HG02970 (cell line): ENCODE data around the gene LIN28B.
"Not testable (repeated sequence)": the region's sequence is repeated elsewhere in the genome, so short reads cannot be mapped to it uniquely, and the experiment has no call there.

ENCODE experiments used
- ATAC-seq: cut with Tn5 transposase; IDR thresholded peaks from one replicate; pipeline ENCODE4 v1.9.1; 2021; ENCODE audit warnings: mild to moderate bottlenecking, moderate library complexity, moderate number of reproducible peaks; ENCODE audit not compliant: unreplicated experiment, low FRiP score

The LIN28B gene

DNA sequence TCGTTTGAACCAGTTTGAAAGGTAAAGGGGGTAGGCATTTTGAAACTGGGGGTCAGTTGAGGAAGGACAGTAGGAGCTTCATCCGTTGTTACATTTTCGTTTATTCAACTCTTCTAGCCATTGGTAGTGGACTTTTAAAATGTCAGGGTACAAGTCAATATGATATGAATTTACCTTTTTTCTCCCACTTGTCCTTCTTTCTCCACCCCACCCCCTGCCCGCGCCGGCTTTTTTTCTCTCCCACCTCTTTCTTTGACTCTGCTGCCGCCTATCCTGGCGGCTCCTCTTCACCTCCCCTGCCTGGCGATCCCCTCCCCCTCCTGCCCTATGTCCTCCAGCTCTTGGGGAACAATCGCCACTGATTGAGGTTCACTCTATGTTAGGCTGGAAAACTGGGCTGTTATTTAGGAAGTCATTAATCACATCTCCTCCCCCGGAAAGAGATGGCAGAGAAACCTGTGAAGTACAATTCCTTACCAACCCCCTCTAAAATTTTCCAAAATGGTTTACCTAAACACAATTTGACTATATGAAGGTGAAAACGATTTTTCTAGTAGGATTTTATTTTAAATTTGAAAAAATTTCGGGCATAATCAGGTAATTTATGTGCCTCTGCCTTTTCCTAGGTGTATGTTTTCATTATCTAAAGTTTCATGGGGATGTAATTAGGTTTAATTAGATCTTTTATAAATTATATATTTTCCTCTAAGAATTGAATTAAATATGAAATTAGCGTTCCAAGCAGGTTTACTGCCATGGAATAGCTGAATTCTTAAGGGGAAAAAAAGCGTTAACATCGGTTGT lies 778 bp upstream of the LIN28B start:
- no peak for ATAC-seq

DNA sequence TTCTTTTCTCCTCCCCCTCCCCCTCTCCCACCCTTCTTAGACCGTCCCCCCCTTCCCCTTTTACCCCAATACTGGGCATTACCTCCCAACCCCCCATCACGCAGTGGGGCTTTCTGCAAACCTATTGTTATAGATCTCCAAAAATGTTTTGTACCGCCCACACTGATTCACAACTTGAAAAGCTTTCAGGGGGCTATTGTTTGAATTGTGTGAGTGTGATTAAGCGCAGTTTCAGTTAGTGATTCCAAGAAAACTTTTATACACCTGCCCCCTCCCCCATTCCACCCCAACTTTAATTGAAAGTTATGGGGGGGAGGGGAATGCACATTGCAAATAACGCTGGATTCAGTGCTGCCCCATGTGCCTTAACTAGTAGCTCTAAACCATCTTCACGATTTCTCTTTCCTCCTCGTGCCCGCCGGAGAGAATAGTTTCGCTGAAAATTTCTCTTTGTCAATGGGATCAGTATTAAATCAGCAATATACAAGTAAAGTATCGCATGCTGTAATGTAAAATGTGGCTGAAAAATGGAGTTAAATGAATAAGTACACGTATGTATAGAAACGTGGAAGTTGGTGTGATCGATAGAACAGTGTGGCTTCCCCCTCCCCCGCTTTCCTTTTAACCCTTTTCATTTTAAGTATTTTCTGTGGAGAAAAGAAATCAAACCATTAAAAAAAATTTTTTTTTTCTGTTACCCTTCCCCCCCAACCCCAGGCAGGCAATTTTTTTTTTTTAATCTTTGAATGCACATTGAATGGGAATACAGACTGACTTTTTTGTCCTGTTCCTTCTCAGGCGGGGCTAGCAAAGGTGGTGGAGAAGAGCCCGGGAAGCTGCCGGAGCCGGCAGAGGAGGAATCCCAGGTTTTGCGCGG lies 632 bp downstream of the LIN28B start:
- ATAC-seq: no peak

DNA sequence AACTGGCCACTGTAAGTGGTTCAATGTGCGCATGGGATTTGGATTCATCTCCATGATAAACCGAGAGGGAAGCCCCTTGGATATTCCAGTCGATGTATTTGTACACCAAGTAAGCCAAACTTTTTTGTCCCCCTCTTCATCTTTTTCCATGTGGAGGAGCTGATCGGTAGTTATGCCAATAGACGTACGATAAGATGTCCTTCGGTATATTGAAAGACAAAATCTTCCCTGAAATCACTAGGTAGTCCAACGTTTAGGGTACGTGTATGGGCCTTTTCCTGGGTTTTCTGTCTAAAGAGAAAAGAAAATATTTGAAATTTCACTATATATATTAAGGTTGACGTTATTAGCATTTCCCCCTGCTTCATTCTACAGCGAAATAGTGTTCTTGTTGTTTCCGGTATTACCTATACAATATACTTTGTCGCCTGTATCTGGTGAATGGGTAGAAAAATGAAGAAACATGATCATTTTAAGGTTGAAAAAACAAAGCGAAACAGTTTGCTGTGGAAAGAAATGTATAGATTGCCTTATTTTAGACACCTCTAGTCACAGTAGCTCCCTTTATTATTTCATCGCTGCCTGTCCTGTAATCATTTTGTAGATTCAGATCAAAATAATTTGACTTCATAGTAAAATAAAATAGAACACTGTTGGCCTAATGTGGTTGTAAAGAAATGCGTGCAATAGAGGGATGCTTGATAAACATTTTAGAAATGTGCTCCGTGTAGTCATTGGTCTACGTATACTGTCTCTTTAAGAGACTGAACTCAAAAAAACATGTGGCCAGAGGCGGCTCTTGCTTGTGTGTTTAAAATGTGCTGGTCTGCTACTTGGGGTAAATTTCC lies 1.5 kb downstream of the LIN28B start:
- ATAC-seq: no peak

DNA sequence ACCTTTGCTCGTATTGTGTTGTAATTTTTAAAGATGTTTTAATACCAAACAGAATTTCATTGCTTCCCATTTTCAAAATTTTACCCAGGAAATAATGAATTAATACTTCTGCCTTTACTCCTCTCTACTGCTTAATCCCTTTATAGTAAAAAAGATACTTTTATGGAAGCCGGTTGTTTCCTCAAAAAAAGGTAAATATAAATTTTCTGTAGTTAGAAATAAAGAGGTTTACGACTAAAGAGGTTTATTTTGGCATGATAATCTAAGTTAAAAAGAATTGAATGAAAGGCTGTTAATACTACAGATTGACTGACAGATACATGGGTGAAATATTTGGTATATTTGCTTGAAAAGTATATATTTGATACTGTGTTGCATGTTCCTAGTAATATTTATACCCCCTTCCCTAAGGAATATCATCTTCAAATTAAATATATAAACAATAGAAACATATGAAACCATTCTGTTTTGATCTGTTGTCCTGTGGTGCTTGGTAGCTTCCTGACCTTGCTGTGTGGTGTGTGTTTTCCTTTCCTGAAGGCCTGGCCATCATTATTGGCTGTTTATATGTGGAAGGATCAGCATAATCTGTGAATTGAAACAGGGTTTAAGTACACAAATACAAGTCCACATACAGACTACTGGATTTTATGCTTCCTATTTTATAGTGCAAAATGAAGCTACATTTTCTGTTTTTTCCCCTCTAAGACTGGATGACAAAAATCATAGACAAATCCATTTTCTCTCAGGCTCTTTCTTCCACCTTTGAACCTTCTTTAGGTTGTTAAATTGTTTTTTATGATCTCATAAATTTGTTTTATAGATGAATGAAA lies 2.3 kb downstream of the LIN28B start:
- ATAC-seq: no peak

DNA sequence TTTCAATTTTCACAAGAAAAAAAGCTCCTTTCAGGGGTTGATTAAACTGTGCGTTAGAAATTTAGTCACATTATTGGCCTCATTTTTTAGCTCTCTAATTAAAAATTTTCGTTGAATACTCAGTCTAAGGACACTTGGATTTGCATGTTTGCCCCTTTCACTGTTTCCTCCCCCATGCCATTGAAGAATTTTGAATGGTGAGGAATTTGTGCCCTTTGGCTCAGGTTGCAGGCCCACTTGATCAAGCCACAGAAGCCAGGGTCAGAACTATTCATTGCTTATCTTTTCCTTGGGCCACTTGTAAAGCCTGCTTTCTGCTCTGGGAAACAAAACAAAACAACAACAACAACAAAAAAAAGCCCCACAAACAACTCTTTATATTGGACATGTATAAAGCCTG lies 12.2 kb downstream of the LIN28B start:
- ATAC-seq: no peak

DNA sequence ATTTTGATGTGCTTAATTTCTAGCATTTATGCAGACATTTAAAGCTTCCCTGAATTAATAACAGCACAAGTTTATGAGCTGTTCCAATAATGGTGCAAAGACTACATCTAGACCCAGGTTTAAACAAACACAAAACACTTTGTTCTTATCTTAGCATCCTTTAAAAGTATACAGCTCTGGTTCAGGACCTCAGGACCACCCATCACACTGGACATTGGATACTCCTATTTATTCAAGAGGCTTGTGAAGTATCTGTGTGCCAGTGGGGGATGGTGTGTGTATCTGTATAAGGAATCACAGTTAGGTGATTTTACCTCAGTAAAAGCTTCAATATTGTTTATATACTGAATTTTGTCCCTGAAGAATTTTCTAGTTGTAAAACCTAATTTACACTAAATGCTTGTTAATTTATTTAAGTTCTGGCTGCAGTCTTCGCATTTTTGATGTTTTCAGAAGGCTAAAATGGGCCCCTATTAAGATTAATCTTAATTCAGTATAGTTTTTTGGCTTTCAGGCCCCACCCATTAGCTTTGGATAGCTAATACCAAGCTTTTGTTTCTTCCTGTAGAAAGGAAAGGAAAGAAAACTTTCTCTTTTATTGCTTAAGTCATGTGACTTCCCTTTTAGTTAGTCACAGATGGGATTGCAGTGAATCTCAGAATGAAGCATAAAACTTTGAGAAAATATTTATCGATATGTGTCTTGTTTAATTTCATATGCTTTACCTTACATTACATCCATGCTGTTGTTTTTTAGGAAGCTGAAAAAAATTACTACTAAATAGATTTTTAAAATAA lies 13.1 kb downstream of the LIN28B start:
- ATAC-seq: no peak

DNA sequence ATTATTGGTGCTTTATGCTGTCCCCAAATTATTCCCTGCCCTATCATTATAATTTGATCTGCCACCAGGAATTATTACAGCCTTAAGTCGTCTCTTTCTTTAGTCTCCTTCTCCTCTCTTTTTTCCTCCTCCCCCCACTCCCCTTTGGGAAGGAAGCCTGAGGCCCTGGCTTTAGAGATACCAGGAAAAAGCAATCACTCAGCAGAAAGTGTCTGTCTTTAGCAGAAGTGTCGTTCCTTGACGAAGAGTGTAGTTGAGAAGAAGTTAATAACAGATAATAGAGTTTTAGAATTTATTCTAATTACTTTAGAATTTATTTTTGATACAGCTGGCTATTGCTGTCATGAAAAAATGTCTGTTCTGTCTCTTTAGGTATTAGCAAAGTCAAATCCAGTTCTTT lies 16.5 kb downstream of the LIN28B start:
- ATAC-seq: no peak

DNA sequence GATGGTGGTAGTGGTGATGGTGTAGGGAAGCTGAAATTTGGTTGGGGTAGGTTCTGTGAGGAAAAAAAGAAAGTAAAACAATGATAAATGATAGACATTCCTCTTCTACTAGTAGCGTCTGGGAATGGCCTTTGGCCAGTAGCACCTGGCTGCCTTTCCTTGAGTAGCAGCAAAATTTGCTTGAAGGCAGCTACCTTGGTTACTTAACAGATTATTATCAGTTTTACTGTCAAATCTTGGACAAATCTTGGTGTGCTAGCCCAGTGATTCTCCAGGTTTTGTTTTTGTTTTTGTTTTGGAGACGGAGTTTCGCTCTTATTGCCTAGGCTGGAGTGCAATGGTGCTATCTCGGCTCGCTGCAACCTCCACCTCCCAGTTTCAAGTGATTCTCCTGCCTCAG lies 26.4 kb downstream of the LIN28B start:
- no peak for ATAC-seq

DNA sequence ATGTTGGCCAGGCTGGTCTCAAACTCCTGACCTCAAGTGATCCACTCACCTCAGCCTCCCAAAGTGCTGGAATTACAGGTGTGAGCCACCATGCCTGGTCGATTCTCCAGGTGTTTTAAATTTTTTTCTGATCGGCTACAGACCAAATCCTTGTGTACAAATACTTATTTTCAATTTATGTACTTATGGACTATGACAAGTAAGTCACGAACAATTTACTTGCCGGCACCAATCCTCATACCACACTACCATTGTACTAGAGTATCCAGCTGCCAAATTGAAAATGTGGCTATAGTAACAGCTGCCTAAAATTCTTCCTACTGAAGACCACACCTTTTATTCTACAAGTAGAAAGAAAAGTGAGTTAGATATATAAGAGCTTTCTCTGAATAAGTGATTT lies 26.9 kb downstream of the LIN28B start:
- ATAC-seq: no peak

DNA sequence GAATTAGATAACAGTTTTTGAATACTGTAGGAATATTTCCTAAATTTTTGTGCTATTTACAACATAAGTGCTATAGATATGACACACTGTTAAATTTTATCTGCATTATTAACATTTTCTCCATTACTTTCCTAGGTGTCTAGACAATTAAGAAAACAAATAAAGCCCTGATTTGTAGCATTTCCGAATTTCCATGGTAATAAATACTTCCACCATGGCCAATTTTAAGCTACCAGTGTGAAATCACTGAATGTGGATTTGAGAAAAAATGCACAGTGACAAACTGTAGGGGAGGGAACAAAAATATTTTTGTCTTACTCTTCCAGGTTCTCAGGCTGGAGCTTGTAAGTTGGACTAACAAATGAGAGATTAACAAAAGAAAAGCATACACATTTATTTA lies 27.9 kb downstream of the LIN28B start:
- no peak for ATAC-seq

DNA sequence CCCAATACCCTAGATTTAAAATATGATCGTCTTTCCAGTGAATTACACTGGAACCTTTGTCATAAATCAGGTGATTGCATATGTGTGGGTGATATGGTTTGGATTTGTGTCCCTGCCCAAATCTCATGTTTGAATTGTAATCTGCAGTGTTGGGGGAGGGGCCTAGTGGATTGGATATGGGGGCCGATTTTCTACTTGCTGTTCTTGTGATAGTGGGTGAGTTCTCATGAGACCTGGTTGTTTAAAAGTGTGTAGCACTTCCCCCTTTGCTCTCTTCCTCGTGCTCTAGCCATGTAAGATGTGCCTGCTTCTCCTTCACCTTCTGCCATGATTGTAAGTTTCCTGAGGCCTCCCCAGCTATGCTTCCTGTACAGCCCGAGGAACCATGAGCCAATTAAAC lies 29.0 kb downstream of the LIN28B start:
- not testable (repeated sequence) for ATAC-seq

DNA sequence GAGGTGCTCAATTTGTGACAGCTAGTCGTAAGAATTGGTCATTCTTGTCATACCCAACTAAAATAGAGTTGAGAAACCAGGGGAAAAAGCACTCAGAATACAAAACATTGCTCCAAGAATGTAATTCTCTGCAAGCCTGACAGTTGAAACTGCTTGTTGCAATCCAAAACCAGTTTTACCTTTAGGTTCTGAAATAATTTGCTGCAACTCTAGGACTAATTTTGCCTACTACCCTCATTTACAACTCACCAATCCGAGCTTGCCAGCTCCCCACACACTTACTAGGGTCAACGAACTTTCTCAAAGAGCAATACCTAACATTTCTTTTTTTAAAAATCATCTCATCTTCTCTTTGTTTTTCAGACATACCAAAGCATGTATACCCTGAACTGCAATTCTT lies 29.7 kb downstream of the LIN28B start:
- ATAC-seq: no peak

DNA sequence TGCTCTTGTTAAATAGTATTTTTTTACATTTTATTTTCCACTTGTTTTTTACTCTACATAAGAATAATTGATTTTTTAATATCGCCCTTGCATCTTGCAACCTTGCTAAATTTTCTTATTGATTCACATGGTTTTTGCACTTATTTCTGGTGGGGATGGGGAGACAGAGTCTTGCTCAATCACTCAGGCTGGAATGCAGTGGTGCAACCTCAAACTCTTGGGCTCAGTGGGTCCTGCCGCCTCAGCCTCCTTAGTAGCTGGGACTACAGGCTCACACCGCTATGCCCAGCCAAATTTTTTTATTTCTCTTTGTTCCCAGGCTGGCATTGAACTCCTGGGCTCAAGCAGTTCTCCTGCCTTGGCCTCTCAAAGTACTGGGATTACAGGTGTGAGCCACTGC lies 30.3 kb downstream of the LIN28B start:
- no peak for ATAC-seq

DNA sequence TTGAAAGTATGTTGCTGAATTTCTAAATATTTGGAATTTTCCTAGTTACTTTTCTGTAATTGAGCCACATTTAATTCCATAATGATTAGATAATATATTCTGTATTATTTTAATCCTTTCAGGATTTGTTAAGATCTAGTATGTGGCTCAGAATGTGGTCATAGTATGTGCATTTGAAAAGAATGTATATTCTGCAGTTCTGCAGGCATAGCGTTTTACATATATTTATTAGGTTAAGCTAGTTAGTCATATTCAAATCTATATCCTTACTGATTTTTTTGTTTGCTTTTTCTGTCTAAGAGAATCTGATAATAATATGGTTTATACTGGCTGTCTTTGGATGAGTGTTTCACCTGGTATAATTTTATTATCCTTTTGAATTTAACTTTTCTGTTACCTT lies 33.2 kb downstream of the LIN28B start:
- ATAC-seq: no peak

DNA sequence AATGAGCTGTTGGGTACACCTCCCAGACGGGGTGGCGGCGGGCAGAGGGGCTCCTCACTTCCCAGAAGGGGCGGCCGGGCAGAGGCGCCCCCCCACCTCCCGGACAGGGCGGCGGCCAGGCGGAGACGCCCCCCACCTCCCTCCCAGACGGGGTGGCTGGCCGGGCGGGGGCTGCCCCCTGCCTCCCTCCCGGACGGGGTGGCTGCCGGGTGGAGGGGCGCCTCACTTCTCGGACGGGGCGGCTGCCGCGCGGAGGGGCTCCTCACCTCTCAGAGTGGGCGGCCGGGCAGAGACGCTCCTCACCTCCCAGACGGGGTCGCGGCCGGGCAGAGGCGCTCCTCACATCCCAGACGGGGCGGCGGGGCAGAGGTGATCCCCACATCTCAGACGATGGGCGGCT lies 34.2 kb downstream of the LIN28B start:
- ATAC-seq: not testable (repeated sequence)

DNA sequence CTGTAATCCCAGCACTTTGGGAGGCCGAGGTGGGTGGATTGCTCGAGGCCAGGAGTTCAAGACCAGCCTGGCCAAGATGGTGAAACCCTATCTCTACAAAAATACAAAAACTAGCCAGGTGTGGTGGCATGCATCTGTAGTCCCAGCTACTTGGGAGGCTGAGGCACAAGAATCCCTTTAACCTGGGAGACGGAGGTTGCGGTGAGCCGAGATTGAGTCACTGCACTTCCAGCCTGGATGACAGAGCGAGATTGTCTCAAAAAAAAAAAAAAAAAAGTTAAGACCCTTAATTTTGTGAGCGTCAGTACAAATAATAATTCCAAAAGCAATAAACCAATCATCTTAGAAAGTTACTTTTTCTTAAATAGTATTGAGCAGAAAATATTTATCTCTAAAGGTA lies 36.7 kb downstream of the LIN28B start:
- not testable (repeated sequence) for ATAC-seq

DNA sequence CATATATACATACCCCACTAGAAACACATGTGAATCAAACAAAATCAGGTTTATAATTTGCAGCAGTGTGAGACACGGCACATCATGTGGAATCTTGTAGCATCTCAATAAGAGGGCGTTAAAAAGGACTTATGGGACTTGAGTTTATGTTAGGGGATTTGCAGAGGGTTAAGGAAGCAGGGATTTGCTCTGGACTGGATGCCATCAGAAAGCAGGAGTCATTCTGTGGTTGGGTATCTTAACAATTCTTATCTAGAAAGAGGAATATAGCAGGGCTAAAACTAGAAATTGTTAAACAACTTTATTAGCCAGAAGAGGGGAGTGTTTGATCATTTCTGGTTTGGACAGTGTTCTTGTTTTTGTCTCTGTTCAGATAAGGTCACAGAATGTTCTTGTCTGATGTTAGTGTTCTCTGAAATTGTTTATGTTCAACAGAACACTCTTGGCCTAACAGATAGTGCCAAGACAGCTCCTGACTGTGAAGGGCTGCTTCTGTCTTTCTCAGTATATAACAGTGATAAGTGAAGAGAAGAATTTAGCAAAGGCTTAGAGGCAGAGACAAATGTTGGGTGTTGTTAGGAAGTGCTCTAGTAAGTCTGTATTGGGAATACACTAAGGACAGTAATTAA lies 39.2 kb downstream of the LIN28B start:
- no peak for ATAC-seq

DNA sequence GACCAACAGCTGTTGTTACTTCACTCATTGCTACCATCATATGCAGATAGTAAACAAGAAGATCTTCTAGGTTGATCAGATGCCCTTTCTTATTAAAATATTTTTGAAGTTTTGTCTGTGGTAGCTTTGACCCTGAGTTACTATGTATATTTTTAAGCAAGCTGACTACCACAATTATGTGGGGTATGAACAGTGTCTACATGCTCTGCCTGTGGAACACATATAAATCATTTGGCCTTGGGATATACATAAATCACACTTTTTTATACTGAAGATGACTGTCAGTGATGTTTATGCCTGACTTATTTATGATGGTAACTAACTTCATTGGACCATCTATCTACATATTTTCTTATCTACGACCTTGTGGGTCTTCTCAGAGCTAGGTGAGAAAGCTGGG lies 44.2 kb downstream of the LIN28B start:
- ATAC-seq: no peak

DNA sequence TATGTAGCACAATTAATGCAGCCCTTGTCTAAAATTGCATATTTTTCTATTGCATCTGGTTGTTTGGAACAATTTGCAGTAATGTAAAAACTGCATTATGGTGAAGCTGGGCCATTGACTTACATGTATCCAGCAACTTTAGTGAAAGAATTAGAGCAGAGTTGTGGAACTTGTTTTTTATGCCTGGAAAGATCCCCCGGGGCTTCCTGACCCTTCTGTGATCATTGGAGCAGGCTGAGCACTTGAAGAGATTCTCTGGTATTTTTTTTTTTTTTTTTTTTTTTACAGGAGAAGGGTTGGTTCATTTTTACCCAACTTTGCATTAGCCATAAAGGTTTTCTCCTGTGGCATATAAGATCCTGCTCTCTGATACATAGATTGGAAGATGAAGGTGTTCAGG lies 45.0 kb downstream of the LIN28B start:
- no peak for ATAC-seq
